Parathyroid adenoma (tissue), 2 donors: ENCODE data around the gene SPRN.

ENCODE experiments used
- H2AFZ ChIP-seq: fragments of 300-600 bp; sonication (generic); one replicate; pipeline ENCODE4 v1.7.0; 2017; ENCODE audit warnings: antibody characterized with exemption, mild to moderate bottlenecking
- H3K27ac ChIP-seq: fragments of 300-600 bp; sonication (generic); one replicate; pipeline ENCODE4 v1.7.0; 2017
- H3K27me3 ChIP-seq: fragments of 300-600 bp; sonication (generic); one replicate; pipeline ENCODE4 v1.7.0; 2017; ENCODE audit warnings: low read length; ENCODE audit not compliant: control insufficient read depth, insufficient read depth
- H3K36me3 ChIP-seq: fragments of 300-600 bp; sonication (generic); one replicate; pipeline ENCODE4 v1.7.0; 2017; ENCODE audit warnings: low read length; ENCODE audit not compliant: control insufficient read depth, insufficient read depth
- H3K4me1 ChIP-seq: fragments of 300-600 bp; sonication (generic); one replicate; pipeline ENCODE4 v1.7.0; 2017; ENCODE audit warnings: control low read depth
- H3K4me2 ChIP-seq: fragments of 300-600 bp; sonication (generic); one replicate; pipeline ENCODE4 v1.7.0; 2017; ENCODE audit warnings: low read length
- H3K4me3 ChIP-seq: fragments of 300-600 bp; sonication (generic); one replicate; pipeline ENCODE4 v1.7.0; 2017; ENCODE audit warnings: low read depth, low read length
- H3K79me2 ChIP-seq: fragments of 300-600 bp; sonication (generic); one replicate; pipeline ENCODE4 v1.7.0; 2017; ENCODE audit warnings: control low read depth
- H3K9ac ChIP-seq: fragments of 300-600 bp; sonication (generic); one replicate; pipeline ENCODE4 v1.7.0; 2017; ENCODE audit warnings: mild to moderate bottlenecking
- H3K9me3 ChIP-seq: fragments of 300-600 bp; sonication (generic); one replicate; pipeline ENCODE4 v1.7.0; 2017; ENCODE audit warnings: low read length; ENCODE audit not compliant: control insufficient read depth
- CTCF ChIP-seq: fragments of 300-600 bp; sonication (generic); IDR thresholded peaks from one replicate; pipeline ENCODE4 v1.7.0; 2017; ENCODE audit warnings: antibody characterized with exemption, mild to moderate bottlenecking
- donor health status: primary hyperparathyroidism.

Gene SPRN

GRCh38 chr10:133464582-133465031, 40.2 kb upstream of the SPRN start:
- no peaks in the 10 kb centered on the region for H3K4me1 ChIP-seq
- H3K4me2 ChIP-seq, result no peak overlapping the region
- H3K79me2 ChIP-seq, result no peaks in the 10 kb centered on the region
- no peak overlapping the region for H3K27ac ChIP-seq
- TF ChIP-seq CTCF, result no peak
- no peak overlapping the region for H3K4me3 ChIP-seq
- no peak overlapping the region for H2AFZ ChIP-seq
- H3K36me3 ChIP-seq, result no peaks in the 10 kb centered on the region
- no peaks in the 10 kb centered on the region for H3K27me3 ChIP-seq
- no peaks in the 10 kb centered on the region for H3K9me3 ChIP-seq
- no peak overlapping the region for H3K9ac ChIP-seq

- Histone ChIP-seq H3K4me1 (no peaks in the 10 kb centered on the region), H3K4me2 (no peak overlapping the region), H3K27me3 (no peaks in the 10 kb centered on the region), H2AFZ (no peak overlapping the region), H3K27ac (no peak overlapping the region), H3K9me3 (no peaks in the 10 kb centered on the region), H3K4me3 (no peak overlapping the region), H3K9ac (no peak overlapping the region), H3K79me2 (no peaks in the 10 kb centered on the region), H3K36me3 (no peaks in the 10 kb centered on the region)
- TF ChIP-seq CTCF, result no peak
These were observed 38.3 kb upstream of the SPRN start for GRCh38 chr10:133462512-133463305.

GRCh38 chr10:133461841-133462240, 37.4 kb upstream of the SPRN start:
- H3K4me1 ChIP-seq, result no peaks in the 10 kb centered on the region
- no peaks in the 10 kb centered on the region for H3K9me3 ChIP-seq
- no peak overlapping the region for H2AFZ ChIP-seq
- no peak for TF ChIP-seq CTCF
- H3K9ac ChIP-seq, result no peak overlapping the region
- no peak overlapping the region for H3K4me2 ChIP-seq
- H3K36me3 ChIP-seq, result no peaks in the 10 kb centered on the region
- H3K4me3 ChIP-seq, result no peak overlapping the region
- H3K27ac ChIP-seq, result no peak overlapping the region
- H3K79me2 ChIP-seq, result no peaks in the 10 kb centered on the region
- H3K27me3 ChIP-seq, result no peaks in the 10 kb centered on the region

GRCh38 chr10:133461027-133461426, 36.6 kb upstream of the SPRN start:
- Histone ChIP-seq H3K36me3 (no peaks in the 10 kb centered on the region), H3K4me3 (no peak overlapping the region), H3K4me1 (no peaks in the 10 kb centered on the region), H2AFZ (no peak overlapping the region), H3K9ac (no peak overlapping the region), H3K27ac (no peak overlapping the region), H3K4me2 (no peak overlapping the region), H3K9me3 (no peaks in the 10 kb centered on the region), H3K27me3 (no peaks in the 10 kb centered on the region), H3K79me2 (no peaks in the 10 kb centered on the region)
- no peak for TF ChIP-seq CTCF
